Activated gamma-delta T cell treated with Interleukin-2 at 50 U/mL for 16 hours (primary cell): ENCODE results near the gene TSPAN4.

Experiments
- DNase-seq: peaks from one replicate; pipeline ENCODE4 v3.0.0-alpha.2; 2020

TSPAN4 gene

GRCh38 chr11:837189-837989 is 5.3 kb upstream of the TSPAN4 start:
- no peak for DNase-seq

- DNase-seq, result no peak
Observed at GRCh38 chr11:837990-838307, 4.7 kb upstream of the TSPAN4 start.

GRCh38 chr11:838441-839279 is 4.0 kb upstream of the TSPAN4 start:
- DNase-seq, result no peak

- DNase-seq, result no peak
Observed at GRCh38 chr11:839280-839623, 3.4 kb upstream of the TSPAN4 start.

GRCh38 chr11:839875-840617 is 2.6 kb upstream of the TSPAN4 start:
- DNase-seq, result no peak

- peak; percentile 16 for DNase-seq
Observed at GRCh38 chr11:841981-842369, 677 bp upstream of the TSPAN4 start.

- no peak for DNase-seq
Observed at GRCh38 chr11:843086-843734, 558 bp downstream of the TSPAN4 start.

GRCh38 chr11:843818-844692 is 1.4 kb downstream of the TSPAN4 start:
- DNase-seq, result no peak

GRCh38 chr11:844693-845644 is 2.3 kb downstream of the TSPAN4 start:
- no peak for DNase-seq

- DNase-seq, result no peak
Observed at GRCh38 chr11:845872-846495, 3.3 kb downstream of the TSPAN4 start.

- DNase-seq, result no peak
Observed at GRCh38 chr11:846496-847098, 3.9 kb downstream of the TSPAN4 start.

- no peak for DNase-seq
Observed at GRCh38 chr11:847876-848275, 5.2 kb downstream of the TSPAN4 start.

GRCh38 chr11:848380-848931 is 5.8 kb downstream of the TSPAN4 start:
- peak; percentile 67 for DNase-seq

GRCh38 chr11:849104-849824 is 6.6 kb downstream of the TSPAN4 start:
- no peak for DNase-seq

GRCh38 chr11:849951-850774 is 7.5 kb downstream of the TSPAN4 start:
- DNase-seq, result no peak

- DNase-seq, result no peak
Observed at GRCh38 chr11:850775-851763, 8.4 kb downstream of the TSPAN4 start.

GRCh38 chr11:852762-853161 is 10.1 kb downstream of the TSPAN4 start:
- DNase-seq, result no peak
